Measurements from ENCODE around the gene SOD1. TPM values are rescaled to one million over a fixed set of nuclear protein-coding genes. Genes with fewer than 3 reads are reported as not detected.

SOD1 gene
- polyA plus RNA-seq, 3 donors = 98.3 to 408 (median 356) TPM

DNA sequence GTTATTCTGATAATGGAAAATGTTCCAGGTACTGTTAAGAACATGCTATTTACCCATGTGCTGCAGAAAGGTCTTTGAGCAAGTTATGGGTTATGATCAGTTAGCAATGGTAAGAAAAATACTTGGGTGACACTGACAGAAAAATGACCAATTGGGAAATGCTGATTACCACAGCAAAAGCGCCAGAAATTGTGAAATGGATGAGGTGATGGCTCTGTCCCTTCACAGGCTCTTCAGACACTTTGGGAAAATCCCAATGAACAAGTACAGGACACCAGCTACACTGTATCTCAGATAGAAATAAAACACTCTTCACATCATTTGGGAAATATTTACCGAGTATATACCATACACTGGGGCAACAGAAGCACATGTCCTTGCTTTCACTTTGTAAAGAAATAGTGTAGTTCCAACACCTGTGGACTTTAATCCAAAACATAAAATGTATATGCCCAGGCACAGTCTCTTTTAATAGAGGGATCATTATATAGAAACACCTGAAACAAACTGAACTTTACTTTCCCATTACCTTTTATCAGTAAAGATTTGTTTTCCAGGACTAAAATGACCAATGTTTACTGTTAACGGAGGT lies 13.9 kb downstream of the SOD1 start:
- no peak overlapping the region for H3K27ac ChIP-seq (ENCODE audit: low read depth, low read length)
- 55 to 87% (median 84%) methylated on average over 3 of the region's 3 CpGs for WGBS, 3 donors

DNA sequence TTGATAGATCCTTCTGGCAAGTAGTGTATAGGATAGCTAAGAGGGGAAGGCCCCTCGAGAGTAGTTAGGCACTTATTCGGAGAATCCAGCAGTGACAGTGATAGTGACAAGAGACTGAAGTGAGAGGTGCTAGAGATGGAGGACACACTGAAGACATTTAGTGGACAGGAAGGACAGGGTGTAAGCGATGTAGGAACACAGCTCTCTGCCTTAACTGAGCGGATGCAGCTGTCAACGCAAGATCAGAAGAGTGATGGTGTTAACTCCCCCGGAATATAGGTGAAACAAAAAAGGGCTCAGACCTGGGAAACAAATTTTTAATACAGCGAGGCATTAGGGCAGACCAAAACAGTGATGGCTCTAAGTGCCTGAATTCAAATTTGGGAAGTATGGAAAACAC lies 15.8 kb downstream of the SOD1 start:
- WGBS, 3 donors = 88 to 97% (median 93%) methylated on average over 7 of the region's 7 CpGs
- H3K27ac ChIP-seq (ENCODE audit: low read depth, low read length) = no peak overlapping the region

DNA sequence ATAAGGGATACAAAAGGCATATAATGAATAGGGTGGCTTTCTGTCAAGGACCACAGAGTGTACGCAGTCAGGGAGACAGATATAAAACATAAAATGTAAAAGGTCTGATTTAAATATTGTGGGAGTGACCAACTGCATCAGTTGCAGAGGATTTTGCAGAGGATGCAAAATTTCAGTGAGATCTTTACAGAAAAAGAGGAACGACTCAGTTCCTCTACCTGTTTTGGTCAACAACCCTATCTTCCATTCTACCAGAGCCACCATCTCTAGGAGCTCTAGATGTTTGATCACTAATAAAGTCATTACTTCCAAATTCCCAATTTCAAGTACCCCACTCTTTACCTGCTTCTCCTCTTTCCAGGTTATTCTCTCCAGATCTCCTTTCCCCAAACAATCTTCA lies 16.5 kb downstream of the SOD1 start:
- 81 to 97% (median 92%) methylated on average over 2 of the region's 2 CpGs for WGBS, 3 donors
- no peak overlapping the region for H3K27ac ChIP-seq (ENCODE audit: low read depth, low read length)

DNA sequence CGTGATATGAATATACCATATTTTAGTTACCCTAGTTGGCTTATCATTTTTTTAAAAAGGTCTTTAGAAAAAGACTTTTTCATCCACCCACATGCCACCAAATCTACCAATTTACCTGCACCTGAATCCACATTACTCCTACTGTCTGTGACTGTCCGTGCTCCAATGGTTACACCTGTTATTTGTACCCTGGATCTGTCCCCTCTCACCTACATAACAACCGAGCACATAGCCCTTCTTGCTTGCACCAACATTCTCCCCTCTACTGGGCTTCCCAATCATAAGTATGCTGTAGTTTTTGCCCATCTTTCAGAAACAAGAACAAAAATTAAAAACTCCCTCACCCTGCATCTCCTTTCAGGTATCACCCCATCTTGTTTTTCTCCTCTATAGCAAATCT lies 17.6 kb downstream of the SOD1 start:
- no peak overlapping the region for H3K27ac ChIP-seq (ENCODE audit: low read depth, low read length)
- WGBS, 3 donors = 96 to 99% (median 98%) methylated on average over 3 of the region's 3 CpGs

DNA sequence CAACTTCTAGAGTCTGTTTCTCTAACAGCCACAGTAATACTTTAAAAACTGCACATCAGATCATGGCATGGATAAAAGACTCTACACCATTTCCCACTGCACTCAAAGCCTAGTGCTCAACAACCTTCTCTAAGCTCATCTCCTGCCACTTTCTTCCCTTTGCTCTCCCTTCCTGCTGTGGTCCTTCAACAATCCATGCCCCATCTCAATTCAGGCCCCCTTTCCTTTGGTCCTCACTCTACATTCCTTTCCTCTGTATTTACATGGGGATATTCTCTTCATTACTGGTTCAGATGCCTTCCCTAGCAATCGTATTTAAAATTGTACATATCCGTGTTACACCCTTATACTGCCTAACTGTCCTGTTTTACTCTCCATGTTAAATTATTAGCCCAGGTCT lies 19.0 kb downstream of the SOD1 start:
- WGBS, 3 donors = 70 to 97% (median 97%) methylated on average over 2 of the region's 2 CpGs
- H3K27ac ChIP-seq (ENCODE audit: low read depth, low read length) = no peak overlapping the region

DNA sequence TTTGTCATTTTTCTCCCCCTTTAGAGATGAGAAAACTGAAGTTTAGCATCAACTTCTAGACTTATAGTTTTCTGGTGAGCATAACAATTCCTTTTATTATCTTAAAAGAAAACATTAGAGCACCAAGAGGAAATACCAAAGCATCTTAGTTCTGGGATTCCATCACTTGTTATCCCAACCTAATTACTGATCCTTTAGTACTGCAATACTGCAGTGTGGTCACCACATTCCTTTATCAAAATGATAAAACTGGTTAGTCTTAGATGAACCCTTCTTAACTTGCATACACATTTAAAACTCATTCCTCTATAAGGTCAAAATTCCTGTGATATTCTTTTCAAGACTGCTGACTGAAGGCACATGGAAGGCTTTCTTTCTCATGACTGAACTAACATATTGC lies 23.1 kb downstream of the SOD1 start:
- H3K27ac ChIP-seq (ENCODE audit: low read depth, low read length) = no peak overlapping the region

DNA sequence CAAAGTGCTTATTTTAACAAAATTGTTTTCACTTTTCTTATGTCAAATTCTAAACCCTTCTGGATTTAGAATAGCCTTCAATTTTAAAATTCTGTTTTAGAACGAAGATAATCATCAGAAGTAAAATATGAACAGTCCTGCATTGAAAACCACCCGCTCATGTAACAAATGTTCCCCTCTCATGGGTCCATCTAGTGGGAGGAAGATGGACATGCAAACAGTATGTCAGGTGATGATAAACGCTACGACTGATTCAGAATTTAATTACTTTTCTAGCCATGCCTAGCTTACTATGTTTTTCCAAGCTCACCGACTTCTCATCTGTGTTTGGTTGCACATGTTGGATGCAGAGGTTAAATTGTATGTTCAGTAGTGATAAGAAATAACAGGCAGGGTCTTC lies 23.5 kb downstream of the SOD1 start:
- no peak overlapping the region for H3K27ac ChIP-seq (ENCODE audit: low read depth, low read length)
- WGBS, 3 donors = 88 to 94% (median 91%) methylated on average over 5 of the region's 5 CpGs

DNA sequence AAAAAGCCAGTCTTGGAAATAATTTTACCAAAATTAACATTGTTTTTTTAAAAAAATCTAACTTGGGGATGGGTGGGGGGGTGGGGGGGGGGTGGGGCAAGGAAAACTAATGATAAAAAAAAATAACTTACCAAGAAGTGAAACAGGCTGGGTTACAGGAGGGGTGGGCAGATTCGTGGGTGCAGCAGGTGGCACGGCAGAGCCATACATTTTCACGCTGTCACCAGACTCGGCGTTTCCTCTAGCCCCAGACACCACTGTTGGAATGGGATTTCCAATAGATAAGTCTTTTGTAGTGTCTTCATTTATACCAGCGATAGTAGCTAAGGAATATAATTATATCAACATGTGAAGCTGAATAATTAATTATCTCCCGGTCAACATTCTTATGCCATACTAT lies 25.4 kb downstream of the SOD1 start:
- 95 to 96% (median 95%) methylated on average over 7 of the region's 7 CpGs for WGBS, 3 donors
- no peak overlapping the region for H3K27ac ChIP-seq (ENCODE audit: low read depth, low read length)

DNA sequence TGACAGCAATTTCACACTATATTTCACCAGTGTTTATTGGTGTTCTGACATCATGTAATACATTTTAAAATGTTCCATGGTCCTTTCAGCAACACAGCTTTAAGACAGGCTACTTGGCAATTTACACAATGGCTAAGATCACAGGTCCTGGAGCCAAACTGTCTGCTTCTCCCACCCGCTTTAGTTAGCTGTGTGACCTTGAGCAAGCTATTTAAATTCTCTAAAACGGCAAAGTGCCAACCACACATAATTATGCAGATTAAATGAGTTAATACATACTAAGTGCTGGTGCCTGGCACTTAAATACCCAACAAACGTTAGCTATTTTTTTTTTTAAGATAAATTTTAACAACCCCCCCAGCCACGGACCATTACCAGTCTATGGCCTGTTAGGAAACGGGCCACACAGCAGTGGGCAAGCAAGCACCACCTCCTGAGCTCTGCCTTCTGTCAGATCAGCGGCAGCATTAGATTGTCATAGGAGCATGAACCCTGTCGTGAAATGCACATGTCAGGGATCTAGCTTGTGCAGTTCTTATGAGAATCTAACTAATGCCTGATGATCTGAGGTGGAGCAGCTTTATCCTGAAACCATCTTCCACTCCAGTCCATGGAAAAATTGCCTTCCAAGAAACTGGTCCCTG lies 26.9 kb downstream of the SOD1 start:
- H3K27ac ChIP-seq (ENCODE audit: low read depth, low read length) = no peak overlapping the region
- 48 to 87% (median 85%) methylated on average over 7 of the region's 7 CpGs for WGBS, 3 donors

DNA sequence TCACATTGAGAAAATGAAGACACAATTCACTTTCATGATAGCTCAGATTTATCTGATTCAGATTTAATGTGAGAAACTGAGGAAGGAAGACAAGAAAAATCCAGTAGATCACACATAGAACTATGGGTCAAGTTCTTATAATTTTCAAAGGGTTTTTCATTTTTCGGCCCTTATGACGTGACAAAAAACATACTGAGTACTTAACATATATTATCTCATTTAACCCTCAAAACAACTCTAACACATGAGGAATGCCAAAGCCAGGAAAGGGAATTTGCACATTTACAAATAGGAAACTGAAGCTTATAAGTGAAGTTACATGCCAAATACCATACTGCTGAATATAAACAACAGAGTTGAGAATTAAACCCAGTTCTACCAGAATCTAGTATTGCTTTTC lies 27.6 kb downstream of the SOD1 start:
- WGBS, 3 donors = 88 to 97% (median 97%) methylated on average over 2 of the region's 2 CpGs
- H3K27ac ChIP-seq (ENCODE audit: low read depth, low read length) = no peak overlapping the region

DNA sequence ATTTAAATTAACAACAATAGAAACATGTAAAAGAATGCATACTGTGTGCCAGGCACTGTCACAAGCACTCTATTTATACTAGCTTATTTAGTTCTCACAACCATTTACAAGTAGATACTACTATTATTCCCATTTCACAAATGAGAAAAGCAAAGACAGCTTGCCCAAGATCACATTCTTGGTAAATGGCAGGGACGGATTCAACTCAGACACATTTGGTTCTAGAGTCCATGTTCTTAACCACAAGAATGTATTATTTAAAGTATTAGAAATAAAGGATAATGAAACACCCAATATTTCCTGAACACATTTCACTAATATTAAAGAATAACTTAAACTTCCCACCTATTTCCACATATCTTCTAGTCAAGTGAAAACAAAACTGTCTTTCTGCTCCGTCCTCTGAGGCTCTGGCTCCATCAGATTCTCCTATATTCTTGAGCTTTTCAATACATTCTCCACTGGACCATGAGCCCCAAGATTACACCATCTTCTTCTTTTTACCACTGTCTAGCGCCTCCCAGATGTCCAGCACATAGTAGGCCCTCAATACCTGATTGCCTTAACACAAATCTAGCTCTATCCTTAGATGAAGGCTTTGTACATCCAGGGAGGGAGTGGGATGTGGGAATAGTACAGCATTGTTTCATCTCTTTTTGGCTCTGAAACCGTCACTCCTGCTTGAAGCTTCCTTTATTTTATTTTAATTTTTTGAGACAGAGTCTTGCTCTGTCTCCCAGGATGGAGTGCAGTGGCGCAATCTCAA lies 29.3 kb downstream of the SOD1 start:
- no peak overlapping the region for H3K27ac ChIP-seq (ENCODE audit: low read depth, low read length)
- 92 to 95% (median 93%) methylated on average over 5 of the region's 5 CpGs for WGBS, 3 donors

DNA sequence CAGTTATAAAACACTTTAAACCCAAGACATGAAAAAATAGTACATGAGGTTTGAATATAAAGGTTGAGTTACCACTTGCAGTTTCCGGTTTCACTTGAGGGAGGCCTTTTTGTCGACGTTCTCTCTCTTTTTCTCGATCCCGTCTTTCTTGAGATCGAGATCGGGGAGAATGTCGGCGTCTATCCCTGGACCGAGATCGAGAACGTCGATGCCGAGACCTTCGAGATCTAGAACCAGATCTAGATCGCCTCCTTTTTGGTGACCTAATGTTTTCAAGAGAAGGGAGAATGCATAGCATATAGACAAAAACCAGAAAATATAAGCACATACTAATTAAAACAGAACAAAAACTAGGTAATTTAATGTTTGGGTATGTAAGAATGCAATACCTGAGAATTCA lies 33.7 kb downstream of the SOD1 start:
- WGBS, 3 donors = 98 to 99% (median 98%) methylated on average over 16 of the region's 16 CpGs
- H3K27ac ChIP-seq (ENCODE audit: low read depth, low read length) = no peak overlapping the region

DNA sequence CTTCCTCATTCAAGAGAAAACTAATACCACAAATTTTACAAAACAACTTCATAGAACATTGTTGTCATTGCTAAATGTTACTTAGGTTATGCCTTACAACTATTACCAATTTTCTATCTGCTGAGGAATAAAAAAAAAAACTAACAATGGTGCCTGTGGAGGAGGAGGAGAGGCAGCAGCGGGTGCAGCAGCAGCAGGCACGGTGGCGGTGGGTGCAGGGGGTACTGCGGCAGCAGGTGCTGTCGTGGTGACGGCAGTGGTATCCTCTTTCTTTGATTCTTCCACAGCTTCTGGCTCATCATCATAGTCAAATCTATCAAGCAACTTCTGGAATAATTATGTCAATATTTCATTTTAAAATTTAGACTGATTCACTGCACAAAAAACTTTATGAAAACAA lies 36.9 kb downstream of the SOD1 start:
- H3K27ac ChIP-seq (ENCODE audit: low read depth, low read length) = no peak overlapping the region
- 92 to 96% (median 94%) methylated on average over 6 of the region's 6 CpGs for WGBS, 3 donors

DNA sequence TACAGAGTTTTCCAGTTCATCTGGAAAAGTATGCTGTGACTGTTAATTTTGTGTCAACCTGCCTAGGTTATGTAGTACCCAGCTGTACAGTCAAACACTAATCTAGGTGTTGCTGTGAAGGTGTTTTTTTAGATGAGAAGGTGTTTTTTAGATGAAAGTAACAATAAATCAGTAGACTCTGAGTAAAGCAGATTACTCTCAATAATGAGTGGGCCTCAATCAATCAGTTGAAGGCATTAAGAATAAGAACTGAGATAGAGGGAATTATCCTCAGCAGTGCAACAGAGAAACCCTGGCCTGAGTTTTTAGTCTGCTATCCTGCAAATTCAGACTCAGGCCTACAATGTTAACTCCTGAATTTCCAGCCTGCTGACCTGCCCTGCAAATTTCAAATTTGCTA lies 39.0 kb downstream of the SOD1 start:
- no peak overlapping the region for H3K27ac ChIP-seq (ENCODE audit: low read depth, low read length)

DNA sequence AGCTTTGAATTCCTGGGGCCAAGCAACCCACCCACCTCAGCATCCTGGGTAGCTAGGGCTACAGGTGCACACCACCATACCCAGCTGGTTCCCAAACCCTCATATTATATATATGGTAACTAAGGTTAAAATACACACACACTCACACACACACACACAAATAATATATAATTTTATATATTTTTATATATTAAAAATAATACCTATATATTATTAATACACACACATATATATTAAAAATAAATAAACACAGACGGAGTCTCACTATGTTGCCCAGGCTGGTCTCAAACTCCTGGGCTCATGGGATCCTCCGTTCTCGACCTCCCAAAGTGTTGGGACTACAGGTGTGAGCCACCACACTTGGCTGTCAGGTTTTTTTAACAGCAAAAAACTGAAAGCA lies 40.5 kb downstream of the SOD1 start:
- 97 to 99% (median 97%) methylated on average over 3 of the region's 3 CpGs for WGBS, 3 donors
- H3K27ac ChIP-seq (ENCODE audit: low read depth, low read length) = no peak overlapping the region

DNA sequence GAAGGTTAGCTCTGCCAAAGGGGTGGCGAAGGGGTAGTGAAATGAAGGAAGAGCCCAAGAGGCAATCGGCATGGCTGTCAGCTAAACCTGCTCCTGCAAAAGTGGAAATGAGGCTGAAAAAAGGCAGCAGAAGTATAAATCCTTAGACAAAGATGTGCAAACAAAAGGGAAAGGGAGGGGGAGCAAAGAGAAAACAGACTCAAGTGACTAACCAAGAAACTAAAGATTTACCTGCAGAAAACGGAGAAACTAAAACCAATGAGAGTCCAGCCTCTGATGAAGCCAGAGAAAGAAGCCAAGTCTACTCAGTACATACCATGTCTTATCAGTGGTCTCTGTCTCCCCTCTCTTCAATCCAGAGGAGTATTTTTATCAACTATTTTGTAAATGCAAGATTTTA lies 47.1 kb downstream of the SOD1 start:
- no peak overlapping the region for H3K27ac ChIP-seq (ENCODE audit: low read depth, low read length)
- WGBS, 3 donors = 86 to 89% (median 88%) methylated on average over 3 of the region's 3 CpGs

DNA sequence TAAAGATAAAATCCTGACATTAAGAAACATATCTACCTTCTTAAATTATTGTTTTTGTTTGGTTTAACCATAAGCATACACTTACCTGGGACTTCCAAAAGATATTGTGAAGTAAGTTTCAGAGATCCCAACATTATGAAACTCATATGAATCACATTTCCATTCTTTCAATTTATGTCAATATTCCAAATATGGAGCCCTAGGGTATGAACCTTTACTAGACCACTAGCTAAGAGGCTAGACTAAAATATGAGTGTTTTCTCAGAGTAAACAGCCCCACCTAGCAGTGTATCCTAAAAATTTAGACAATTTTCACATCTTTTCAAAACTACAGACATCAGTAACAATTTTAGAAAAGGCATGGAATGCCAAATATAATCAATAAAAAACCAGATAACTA lies 48.0 kb downstream of the SOD1 start:
- no peak overlapping the region for H3K27ac ChIP-seq (ENCODE audit: low read depth, low read length)

DNA sequence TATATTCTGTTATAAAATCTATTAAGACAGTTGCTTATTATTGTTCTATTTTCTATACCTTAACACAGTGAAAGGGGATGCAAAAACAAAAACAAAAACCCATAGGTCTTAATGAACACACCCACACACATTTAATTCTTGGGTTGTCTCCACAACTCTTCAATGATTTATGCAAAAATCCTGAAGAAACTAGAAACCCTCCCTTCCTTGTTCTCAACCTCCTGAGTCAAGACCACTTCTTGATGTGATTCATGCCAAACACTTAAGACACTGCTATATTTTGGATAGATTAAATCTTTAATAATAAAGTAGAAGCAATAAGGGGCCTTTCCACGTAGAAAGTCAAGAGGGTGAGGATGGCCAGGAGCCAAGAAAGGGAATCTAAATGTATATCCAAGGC lies 49.0 kb downstream of the SOD1 start:
- H3K27ac ChIP-seq (ENCODE audit: low read depth, low read length) = no peak overlapping the region
- 46 to 59% (median 55%) methylated on average over 1 of the region's 1 CpG for WGBS, 3 donors

DNA sequence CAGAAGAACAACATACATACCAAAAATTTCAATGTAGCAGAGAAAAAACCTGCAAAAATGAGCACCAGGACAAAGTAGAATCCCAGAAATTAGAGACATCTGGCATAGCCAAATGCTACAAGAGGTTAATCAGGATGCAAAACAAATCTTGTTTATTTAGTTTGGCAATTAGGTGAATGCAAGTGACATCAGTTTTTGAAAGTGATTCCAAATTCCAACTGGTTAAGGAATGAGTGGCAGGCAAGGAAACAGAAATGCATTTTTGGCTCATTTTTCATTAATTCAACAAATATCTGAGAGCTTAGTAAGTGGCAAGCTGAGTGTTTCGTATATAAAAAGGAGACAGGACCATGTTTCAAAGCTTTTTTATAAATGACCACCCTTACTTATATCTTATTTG lies 51.1 kb downstream of the SOD1 start:
- H3K27ac ChIP-seq (ENCODE audit: low read depth, low read length) = no peak overlapping the region
- 46 to 76% (median 64%) methylated on average over 1 of the region's 1 CpG for WGBS, 3 donors

DNA sequence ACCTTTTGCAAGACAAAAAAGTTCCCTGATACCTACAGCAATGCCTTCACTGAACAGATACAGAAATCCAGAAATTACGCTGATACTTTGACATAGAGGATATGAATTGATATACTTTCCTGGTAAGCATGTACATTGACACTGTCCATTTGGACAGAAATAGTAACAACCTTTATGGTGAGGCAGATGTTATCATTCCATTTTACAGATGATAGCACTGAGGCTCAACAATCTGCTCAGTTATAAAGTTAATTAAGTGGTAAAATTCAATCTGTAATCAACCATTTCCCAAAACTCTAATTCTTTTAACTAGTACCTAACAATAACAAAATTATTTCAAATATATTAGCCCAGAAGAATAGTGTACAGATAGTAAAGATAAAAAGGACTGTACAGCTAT lies 51.8 kb downstream of the SOD1 start:
- H3K27ac ChIP-seq (ENCODE audit: low read depth, low read length) = no peak overlapping the region
- whole genome bisulfite sequencing, 3 donors = 93 to 97% (median 95%) methylated on average over 1 of the region's 1 CpG

All from adipose tissue (tissue), 3 donors.